CD4-positive, CD25-positive, alpha-beta regulatory T cell (primary cell): ENCODE results near the gene TAF8. TPM values are rescaled to one million over a fixed set of nuclear protein-coding genes. Genes with fewer than 3 reads are reported as not detected.

Experiments used
- ATAC-seq, 2 donors: fragments of 150-1000 bp; cut with Tn5 transposase; one replicate each; pipeline ENCODE4 v1.10.0; 2021; ENCODE audit warnings: low read depth in 2 of 2, moderate number of reproducible peaks in 2 of 2, moderate library complexity in 1 of 2
- DNase-seq, 3 donors: peaks; one replicate each; pipeline versions ENCODE4 v3.0.0 to v3.0.0-alpha.2; 2012 to 2022; ENCODE audit warnings: mixed read lengths in 1 of 3
- H3K27ac ChIP-seq: one replicate; pipeline ENCODE4 v1.7.0; 2013; ENCODE audit warnings: mild to moderate bottlenecking, low read length; ENCODE audit not compliant: insufficient read depth, poor library complexity, severe bottlenecking
- H3K27me3 ChIP-seq: one replicate; pipeline ENCODE4 v1.7.0; 2013; ENCODE audit warnings: low read length; ENCODE audit not compliant: control insufficient read depth, insufficient read depth
- H3K36me3 ChIP-seq: one replicate; pipeline ENCODE4 v1.7.0; 2013; ENCODE audit warnings: mild to moderate bottlenecking, low read length, moderate library complexity; ENCODE audit not compliant: control insufficient read depth, insufficient read depth
- H3K4me1 ChIP-seq: 2 replicates; pipeline ENCODE4 v1.7.0; 2013; ENCODE audit warnings: mild to moderate bottlenecking, low read length; ENCODE audit not compliant: insufficient read depth, control insufficient read depth, poor library complexity, severe bottlenecking
- H3K4me3 ChIP-seq: one replicate; pipeline ENCODE4 v1.7.0; 2013; ENCODE audit warnings: low read depth, mild to moderate bottlenecking, low read length, moderate library complexity
- H3K9me3 ChIP-seq, 2 experiments: 1 replicate in 1 of 2; 2 replicates in 1 of 2; pipeline ENCODE4 v1.7.0; 2013; ENCODE audit warnings: low read length in 2 of 2, mild to moderate bottlenecking in 1 of 2, moderate library complexity in 1 of 2; ENCODE audit not compliant: control insufficient read depth in 2 of 2
- H3K27ac Mint-ChIP-seq, 3 donors: one replicate each; pipeline ENCODE4 v1.8.0; 2020 to 2022; ENCODE audit warnings: mild to moderate bottlenecking in 3 of 3, mixed read lengths in 3 of 3, moderate library complexity in 2 of 3
- H3K27me3 Mint-ChIP-seq: one replicate; pipeline ENCODE4 v1.8.0; 2022; ENCODE audit warnings: mild to moderate bottlenecking, mixed read lengths
- H3K36me3 Mint-ChIP-seq: one replicate; pipeline ENCODE4 v1.8.0; 2020; ENCODE audit warnings: mixed read lengths
- H3K4me1 Mint-ChIP-seq, 4 donors: one replicate each; pipeline ENCODE4 v1.8.0; 2020 to 2022; ENCODE audit warnings: mixed read lengths in 4 of 4, mild to moderate bottlenecking in 1 of 4
- H3K4me3 Mint-ChIP-seq, 4 donors: one replicate each; pipeline ENCODE4 v1.8.0; 2020 to 2022; ENCODE audit warnings: mild to moderate bottlenecking in 4 of 4, mixed read lengths in 4 of 4, moderate library complexity in 3 of 4
- H3K9me3 Mint-ChIP-seq, 7 donors: one replicate each; pipeline ENCODE4 v1.8.0; 2020 to 2022; ENCODE audit warnings: mixed read lengths in 7 of 7, mild to moderate bottlenecking in 3 of 7, moderate library complexity in 2 of 7
- polyA plus RNA-seq, 4 donors: library from polyadenylated mRNA; unstranded; fragments of 300-500 nt; fragmentation: Illumina TruSeq; gene quantifications; one replicate each; pipeline ENCODE4 v1.2.3, GENCODE V29; 2021
- total RNA-seq: library from RNA; stranded (reverse); gene quantifications from one replicate; pipeline ENCODE4 v1.2.3, GENCODE V29; 2022

TAF8 gene
- total and polyA plus RNA-seq, 5 donors from 2014 or later = 15.9 to 46.7 (median 22.6) TPM

DNA sequence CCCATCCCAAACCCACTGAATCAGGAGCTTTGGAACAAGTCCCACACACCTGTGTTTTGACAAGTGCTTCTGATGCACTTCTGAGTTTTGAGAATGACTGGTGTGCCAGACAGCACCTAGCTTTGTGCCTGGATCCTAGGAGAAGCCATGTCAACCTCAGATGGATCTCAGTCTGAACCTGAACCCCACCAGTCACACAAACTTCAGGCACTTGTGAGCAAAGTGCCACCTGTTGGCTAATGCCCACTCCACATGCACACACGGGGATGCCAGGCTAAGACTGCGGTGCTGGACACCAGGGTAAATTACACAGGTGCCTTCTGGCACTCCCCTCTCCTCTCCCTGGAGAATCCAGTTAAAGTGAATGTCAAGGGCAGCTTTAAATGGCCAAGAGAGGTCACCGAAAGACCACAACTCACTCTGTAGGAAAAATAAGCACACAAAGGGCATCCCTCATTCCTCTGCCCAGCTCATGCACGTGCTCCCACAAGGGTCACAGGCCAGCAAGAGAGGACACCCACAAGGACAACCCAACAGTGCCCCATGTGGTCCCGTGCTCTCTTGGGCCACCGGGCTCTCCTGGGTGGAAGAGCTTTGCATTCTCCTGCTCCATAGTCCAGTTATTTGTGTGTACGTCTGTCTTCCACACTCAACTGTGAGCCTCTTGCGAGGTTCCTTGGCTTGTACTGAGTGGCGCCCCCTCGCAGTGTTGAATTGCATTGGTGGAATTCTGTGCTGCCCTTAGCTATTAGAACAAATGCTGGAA lies 45.6 kb downstream of the TAF8 start:
- Mint-ChIP-seq H3K4me1 (peaks cover 0 to 2% (median 0%) of the 10 kb centered on the region in 4 donors), H3K27me3 (peaks cover 5% of the 10 kb centered on the region), H3K4me3 (no peak overlapping the region), H3K36me3 (no peaks in the 10 kb centered on the region), H3K9me3 (no peaks in the 10 kb centered on the region), H3K27ac (no peak overlapping the region)
- no peak for DNase-seq
- Histone ChIP-seq H3K9me3 (no peaks in the 10 kb centered on the region), H3K27me3 (no peaks in the 10 kb centered on the region), H3K4me1 (no peaks in the 10 kb centered on the region), H3K4me3 (no peak overlapping the region), H3K27ac (no peak overlapping the region), H3K36me3 (no peaks in the 10 kb centered on the region)
- ATAC-seq = no peak

DNA sequence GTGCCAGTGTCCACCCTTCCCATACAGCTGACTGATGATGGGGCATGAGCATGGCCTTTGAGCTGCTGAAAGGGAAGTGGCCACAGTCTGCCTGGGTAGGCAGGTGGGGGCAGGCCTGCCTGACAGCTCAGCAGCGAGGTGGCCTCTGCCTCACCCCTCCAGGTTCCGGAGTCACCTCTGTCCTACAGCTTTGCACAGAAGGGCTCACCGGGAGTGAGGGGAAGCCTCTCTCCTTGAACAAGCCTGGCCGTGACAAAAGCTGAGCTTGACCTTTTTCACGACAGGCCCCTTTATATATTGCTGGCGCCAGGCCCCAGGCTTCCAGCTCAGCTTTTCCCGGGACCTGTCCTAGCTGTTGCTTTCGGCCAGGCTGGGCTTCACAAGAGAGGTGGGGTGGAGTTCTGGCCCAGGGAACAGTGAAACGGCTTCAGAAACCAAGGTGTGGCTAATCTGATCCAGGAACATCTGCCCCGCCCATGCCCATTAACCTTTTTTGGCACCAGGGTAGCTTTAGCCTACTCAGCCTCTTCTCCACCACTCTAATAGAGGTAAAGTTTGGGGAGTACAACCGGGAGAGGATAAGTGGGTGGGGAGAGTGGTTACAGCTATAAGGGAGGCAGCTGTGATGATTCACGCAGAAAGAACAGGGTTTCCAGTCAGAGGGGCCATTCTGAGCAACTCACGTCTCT lies 49.2 kb downstream of the TAF8 start:
- ATAC-seq = no peak
- Mint-ChIP-seq H3K9me3 (no peaks in the 10 kb centered on the region), H3K27ac (no peak overlapping the region), H3K4me1 (peaks cover 0 to 7% (median 2%) of the 10 kb centered on the region in 4 donors), H3K4me3 (no peak overlapping the region), H3K36me3 (no peaks in the 10 kb centered on the region), H3K27me3 (peaks cover 10% of the 10 kb centered on the region)
- Histone ChIP-seq H3K27ac (no peak overlapping the region), H3K4me3 (no peak overlapping the region), H3K4me1 (peaks cover 7% of the 10 kb centered on the region), H3K27me3 (no peaks in the 10 kb centered on the region), H3K36me3 (no peaks in the 10 kb centered on the region), H3K9me3 (no peaks in the 10 kb centered on the region)
- DNase-seq = no peak

DNA sequence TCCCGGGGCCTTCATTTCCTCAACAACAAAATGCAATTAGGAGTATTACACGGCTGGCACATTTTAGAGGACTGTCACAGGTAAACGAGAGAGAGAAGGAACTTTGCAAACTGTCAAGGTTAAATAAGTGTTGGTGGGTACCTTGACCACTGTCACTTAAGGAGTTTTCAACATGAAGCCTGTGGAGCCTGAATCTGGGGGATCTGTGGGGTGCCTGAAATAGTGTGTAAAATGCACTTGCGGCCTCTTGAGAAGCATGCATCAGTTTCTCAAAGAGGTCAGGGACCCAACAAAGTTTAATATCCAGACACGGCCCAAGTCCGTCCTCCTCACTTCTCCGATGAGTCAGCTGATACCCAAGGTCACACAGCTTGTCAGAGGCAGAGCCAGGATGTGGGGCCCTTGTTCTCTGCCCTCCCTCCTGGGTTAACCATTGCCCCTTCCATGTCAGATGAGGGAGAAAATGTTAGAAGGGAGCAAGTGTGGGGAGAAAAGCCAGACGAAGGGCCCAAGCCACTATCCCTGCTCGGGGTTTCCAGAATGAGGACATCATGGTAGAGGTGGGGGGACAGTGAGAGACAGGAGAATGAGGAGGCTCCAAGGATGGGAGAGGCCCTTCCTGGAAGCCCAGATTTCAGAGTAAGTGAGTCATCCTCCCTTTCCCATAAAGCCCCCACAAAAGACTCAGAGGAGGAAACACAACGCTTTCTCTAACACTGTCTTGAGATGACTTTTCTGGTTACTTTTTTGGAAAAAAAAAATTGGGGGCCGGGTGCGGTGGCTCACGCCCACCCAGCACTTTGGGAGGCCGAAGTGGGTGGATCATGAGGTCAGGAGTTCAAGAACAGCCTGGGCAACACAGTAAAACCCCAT lies 49.9 kb downstream of the TAF8 start:
- no peaks in the 10 kb centered on the region for H3K36me3 Mint-ChIP-seq
- peaks cover 0 to 7% (median 2%) of the 10 kb centered on the region in 4 donors for H3K4me1 Mint-ChIP-seq
- Histone ChIP-seq H3K9me3 (no peaks in the 10 kb centered on the region), H3K4me3 (no peak overlapping the region), H3K4me1 (peaks cover 12% of the 10 kb centered on the region), H3K27me3 (no peaks in the 10 kb centered on the region), H3K36me3 (no peaks in the 10 kb centered on the region), H3K27ac (no peak overlapping the region)
- DNase-seq (no peak), ATAC-seq (no peak)
- no peaks in the 10 kb centered on the region for H3K9me3 Mint-ChIP-seq
- H3K4me3 Mint-ChIP-seq = peak overlapping the region in 1 of 4 donors; percentile 27
- peaks cover 10% of the 10 kb centered on the region for H3K27me3 Mint-ChIP-seq
- H3K27ac Mint-ChIP-seq = no peak overlapping the region

DNA sequence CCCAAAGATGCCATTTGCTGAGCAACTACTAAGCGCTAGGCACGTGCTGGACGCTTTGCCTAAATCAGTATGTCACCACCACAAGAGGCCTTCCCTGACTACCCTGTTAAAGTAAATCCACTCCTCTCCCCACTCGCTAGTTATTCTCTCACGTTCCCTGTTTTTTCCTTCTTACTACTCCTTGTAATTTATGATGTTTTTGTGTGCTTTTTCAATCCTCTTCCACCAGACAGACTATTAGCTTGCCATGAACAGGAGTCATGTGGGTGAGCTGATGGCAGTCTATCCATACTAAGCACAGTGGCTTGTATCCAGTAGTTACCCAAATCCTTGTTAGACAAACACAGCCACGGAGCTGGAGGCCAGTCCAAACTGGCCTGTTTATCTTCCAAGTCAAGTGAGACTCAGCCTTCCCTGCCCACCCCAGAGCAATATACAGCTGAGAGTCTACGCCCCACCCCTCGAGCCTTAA lies 50.9 kb downstream of the TAF8 start:
- Histone ChIP-seq H3K27me3 (no peaks in the 10 kb centered on the region), H3K4me3 (no peak overlapping the region), H3K36me3 (no peaks in the 10 kb centered on the region), H3K9me3 (no peaks in the 10 kb centered on the region), H3K27ac (no peak overlapping the region), H3K4me1 (peaks cover 12% of the 10 kb centered on the region)
- peaks cover 0 to 7% (median 2%) of the 10 kb centered on the region in 4 donors for H3K4me1 Mint-ChIP-seq
- DNase-seq (no peak), ATAC-seq (no peak)
- H3K27ac Mint-ChIP-seq = no peak overlapping the region
- H3K4me3 Mint-ChIP-seq = peak overlapping the region in 1 of 4 donors; percentile 24
- H3K9me3 Mint-ChIP-seq = no peaks in the 10 kb centered on the region
- peaks cover 17% of the 10 kb centered on the region for H3K27me3 Mint-ChIP-seq
- H3K36me3 Mint-ChIP-seq = no peaks in the 10 kb centered on the region

DNA sequence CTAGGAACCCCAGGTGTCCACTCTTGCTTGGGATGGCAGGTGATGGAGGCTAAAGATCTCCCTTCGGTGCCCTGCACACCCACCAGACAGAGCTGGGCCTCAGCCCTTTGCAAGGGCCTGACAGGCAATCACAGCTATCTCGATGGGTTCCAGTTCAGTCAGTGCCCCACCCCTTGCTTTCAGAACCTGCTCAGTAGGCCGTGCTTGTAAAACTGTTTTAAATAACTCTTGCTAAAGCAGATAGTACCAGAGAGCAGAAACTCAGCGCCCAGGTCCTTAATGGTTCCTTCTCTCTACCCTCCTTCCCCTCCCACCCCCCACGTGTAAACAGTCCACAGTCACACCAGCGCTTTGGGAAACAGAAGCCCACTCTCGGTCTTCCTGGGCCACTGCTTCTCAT lies 52.9 kb downstream of the TAF8 start:
- H3K27ac ChIP-seq = no peak overlapping the region
- H3K27ac Mint-ChIP-seq = peak overlapping the region in 1 of 3 donors; percentile 46
- H3K4me3 Mint-ChIP-seq = peak overlapping the region in 3 of 4 donors; percentile 1 to 79 (median 73)
- ATAC-seq (no peak), DNase-seq (no peak)
- H3K27me3 ChIP-seq = no peaks in the 10 kb centered on the region
- no peaks in the 10 kb centered on the region for H3K9me3 Mint-ChIP-seq
- H3K4me1 Mint-ChIP-seq = peaks cover 0 to 7% (median 2%) of the 10 kb centered on the region in 4 donors
- no peaks in the 10 kb centered on the region for H3K36me3 ChIP-seq
- H3K27me3 Mint-ChIP-seq = peaks cover 12% of the 10 kb centered on the region
- peaks cover 12% of the 10 kb centered on the region for H3K4me1 ChIP-seq
- H3K9me3 ChIP-seq = no peaks in the 10 kb centered on the region
- H3K4me3 ChIP-seq = no peak overlapping the region
- no peaks in the 10 kb centered on the region for H3K36me3 Mint-ChIP-seq

DNA sequence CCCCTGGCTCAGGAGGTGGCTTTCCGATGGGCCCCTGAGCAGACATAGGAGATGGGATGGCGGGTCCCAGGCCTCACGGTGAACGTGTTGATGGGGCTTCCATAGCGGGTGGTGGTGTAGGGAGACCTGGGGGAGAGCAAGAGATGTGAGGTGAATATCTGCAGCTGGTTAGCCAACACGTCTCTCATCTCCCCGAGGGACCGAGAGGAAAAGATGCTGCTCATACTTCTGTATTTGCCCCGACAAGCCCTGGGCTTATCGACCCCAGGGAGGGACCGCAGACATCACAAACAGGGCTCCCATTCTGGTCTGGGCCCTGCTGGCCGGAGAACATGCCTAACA lies 53.4 kb downstream of the TAF8 start:
- H3K27ac Mint-ChIP-seq = peak overlapping the region in 1 of 3 donors; percentile 51
- peak overlapping the region; percentile 1 to 79 (median 59) for H3K4me3 Mint-ChIP-seq
- DNase-seq = no peak
- Histone ChIP-seq H3K9me3 (no peaks in the 10 kb centered on the region), H3K36me3 (no peaks in the 10 kb centered on the region), H3K4me3 (no peak overlapping the region), H3K27ac (no peak overlapping the region), H3K4me1 (peaks cover 12% of the 10 kb centered on the region), H3K27me3 (no peaks in the 10 kb centered on the region)
- H3K9me3 Mint-ChIP-seq = no peaks in the 10 kb centered on the region
- ATAC-seq = no peak
- H3K4me1 Mint-ChIP-seq = peaks cover 0 to 7% (median 2%) of the 10 kb centered on the region in 4 donors
- H3K36me3 Mint-ChIP-seq = no peaks in the 10 kb centered on the region
- peaks cover 12% of the 10 kb centered on the region for H3K27me3 Mint-ChIP-seq

DNA sequence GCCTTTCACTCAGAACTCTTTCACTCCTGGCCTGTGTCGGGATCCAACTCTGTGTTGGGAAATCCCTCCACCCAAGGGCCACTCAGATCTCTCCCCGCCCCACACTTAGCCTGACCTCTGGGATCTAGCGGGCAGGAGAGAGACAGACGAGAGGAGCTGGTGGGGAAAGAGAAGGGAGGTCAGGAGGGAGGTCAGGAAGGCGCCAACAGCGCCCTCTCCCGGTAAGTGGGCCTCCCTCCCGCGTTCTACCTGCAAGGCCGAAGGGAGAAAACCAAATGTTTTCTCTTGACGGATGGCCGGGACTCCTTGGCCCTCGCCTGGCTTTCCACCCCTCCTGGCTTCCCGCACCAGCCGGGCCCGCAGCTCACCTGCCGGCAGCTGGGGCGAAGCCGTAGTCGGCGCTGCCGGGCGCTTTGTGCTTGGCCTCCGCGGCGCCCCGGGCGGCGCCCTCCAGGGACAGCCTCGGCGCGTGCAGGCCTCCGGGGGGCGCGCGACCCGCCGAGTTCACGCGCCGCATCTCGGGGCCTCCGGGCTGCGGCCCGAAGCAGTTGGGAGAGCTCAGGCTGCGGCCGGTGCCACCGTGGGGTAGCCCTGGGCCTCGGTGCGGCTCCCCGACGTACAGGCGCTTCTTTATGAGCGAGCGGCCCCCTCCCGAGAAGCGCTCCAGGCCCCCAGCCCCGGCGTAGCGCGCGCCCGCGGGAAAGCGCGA lies 53.9 kb downstream of the TAF8 start:
- Mint-ChIP-seq H3K27ac (peak overlapping the region in 1 of 3 donors; percentile 51), H3K9me3 (no peaks in the 10 kb centered on the region), H3K36me3 (no peaks in the 10 kb centered on the region), H3K4me3 (peak overlapping the region; percentile 45 to 79 (median 53)), H3K4me1 (peaks cover 0 to 7% (median 2%) of the 10 kb centered on the region in 4 donors), H3K27me3 (peaks cover 12% of the 10 kb centered on the region)
- no peaks in the 10 kb centered on the region for H3K9me3 ChIP-seq
- H3K27ac ChIP-seq = no peak overlapping the region
- H3K4me1 ChIP-seq = peaks cover 12% of the 10 kb centered on the region
- H3K4me3 ChIP-seq = peak overlapping the region; percentile 26
- H3K36me3 ChIP-seq = no peaks in the 10 kb centered on the region
- ATAC-seq (peak; percentile 74 to 75), DNase-seq (peak; percentile 22 to 75 (median 69))
- no peaks in the 10 kb centered on the region for H3K27me3 ChIP-seq
